HG03521 (cell line): Measurements from ENCODE around the gene ATAD5.
A peak's percentile ranks its signal among the peaks of the same experiment; 100 is the strongest.
"Not testable (repeated sequence)": the region's sequence is repeated elsewhere in the genome, so short reads cannot be mapped to it uniquely, and the experiment has no call there.

ENCODE experiments used
- ATAC-seq: cut with Tn5 transposase; IDR thresholded peaks from one replicate; pipeline ENCODE4 v1.9.1; 2021; ENCODE audit warnings: mild to moderate bottlenecking, moderate library complexity; ENCODE audit not compliant: unreplicated experiment

ATAD5 gene, protein sequence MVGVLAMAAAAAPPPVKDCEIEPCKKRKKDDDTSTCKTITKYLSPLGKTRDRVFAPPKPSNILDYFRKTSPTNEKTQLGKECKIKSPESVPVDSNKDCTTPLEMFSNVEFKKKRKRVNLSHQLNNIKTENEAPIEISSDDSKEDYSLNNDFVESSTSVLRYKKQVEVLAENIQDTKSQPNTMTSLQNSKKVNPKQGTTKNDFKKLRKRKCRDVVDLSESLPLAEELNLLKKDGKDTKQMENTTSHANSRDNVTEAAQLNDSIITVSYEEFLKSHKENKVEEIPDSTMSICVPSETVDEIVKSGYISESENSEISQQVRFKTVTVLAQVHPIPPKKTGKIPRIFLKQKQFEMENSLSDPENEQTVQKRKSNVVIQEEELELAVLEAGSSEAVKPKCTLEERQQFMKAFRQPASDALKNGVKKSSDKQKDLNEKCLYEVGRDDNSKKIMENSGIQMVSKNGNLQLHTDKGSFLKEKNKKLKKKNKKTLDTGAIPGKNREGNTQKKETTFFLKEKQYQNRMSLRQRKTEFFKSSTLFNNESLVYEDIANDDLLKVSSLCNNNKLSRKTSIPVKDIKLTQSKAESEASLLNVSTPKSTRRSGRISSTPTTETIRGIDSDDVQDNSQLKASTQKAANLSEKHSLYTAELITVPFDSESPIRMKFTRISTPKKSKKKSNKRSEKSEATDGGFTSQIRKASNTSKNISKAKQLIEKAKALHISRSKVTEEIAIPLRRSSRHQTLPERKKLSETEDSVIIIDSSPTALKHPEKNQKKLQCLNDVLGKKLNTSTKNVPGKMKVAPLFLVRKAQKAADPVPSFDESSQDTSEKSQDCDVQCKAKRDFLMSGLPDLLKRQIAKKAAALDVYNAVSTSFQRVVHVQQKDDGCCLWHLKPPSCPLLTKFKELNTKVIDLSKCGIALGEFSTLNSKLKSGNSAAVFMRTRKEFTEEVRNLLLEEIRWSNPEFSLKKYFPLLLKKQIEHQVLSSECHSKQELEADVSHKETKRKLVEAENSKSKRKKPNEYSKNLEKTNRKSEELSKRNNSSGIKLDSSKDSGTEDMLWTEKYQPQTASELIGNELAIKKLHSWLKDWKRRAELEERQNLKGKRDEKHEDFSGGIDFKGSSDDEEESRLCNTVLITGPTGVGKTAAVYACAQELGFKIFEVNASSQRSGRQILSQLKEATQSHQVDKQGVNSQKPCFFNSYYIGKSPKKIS (N-terminal part only)

DNA sequence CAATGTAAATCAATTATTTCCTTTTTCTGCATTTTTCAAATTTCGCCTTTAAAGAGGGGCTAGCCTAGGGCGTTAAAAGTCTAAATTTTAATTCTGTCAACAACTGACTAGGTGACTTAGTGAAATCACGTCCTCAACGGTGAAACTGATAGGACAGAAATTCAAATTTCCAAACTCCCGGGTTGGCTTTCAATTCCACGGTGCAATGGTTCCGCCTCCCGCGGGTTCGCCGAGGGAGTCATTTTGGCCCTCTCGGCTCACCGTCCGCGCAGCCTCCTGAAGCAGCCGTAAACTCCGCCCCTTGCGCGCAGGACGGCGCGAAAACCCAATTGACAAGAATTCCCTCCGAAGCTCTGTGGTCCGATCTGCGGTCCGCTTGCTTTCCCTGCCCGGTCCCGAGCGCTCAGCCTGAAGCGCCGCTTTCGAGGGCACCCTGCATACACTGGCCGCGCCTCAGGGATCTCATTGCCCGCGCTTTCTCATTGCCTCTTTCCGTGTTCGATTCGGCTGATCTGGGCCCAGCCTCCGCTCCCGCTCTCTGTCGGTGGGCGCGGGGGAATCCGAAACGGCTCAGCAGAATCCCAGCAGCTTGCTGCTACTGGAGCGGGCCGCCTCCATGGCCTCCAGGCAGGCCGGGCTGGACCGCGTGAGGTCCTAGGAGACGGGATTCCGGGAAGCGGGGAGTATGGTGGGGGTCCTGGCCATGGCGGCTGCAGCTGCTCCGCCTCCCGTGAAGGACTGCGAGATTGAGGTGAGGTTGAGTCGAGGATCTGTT, at the start of gene ATAD5:
Gene ATAD5 (plus strand): TSS at position 304 of the 775 bp plus-strand sequence. CDS start 382 bp downstream, at position 686.
- peak; percentile 67 for ATAC-seq

- ATAC-seq: no peak
Observed at GRCh38 chr17:30782206-30782605, 49.6 kb upstream of the ATAD5 start.

GRCh38 chr17:30788918-30789317, 42.8 kb upstream of the ATAD5 start:
- ATAC-seq: no peak

GRCh38 chr17:30790279-30790678, 41.5 kb upstream of the ATAD5 start:
- no peak for ATAC-seq

DNA sequence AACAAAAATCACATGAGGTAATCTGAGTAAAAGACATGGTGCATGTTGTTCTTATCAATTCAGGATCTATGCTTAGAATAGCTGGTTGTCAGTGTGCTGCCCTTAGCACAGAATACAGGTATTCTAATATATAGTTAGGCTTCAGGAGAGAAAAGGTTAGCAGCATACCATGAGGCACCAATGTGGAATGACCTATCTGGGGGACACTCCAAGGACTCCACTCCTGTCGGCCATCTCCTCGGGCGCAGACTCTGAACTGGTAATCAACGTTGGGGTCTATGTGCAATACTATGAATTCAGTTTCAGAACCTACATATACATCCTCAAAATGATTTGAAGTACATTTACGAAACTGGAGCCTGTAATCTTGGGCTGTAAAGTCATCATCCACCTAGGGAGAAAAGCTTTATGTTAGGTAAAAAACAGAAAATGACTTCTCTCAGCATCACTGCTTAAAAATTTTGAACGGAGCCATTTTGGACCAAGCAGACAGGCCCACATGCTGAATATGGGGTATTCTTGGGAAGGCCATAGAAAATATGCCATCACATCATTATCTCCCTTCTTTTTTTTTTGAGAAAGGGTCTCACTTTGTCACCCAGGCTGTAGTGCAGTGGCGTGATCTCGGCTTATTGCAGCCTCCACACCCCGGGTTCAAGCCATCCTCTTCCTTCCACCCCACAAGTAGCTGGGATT, 38.3 kb upstream of the ATAD5 start:
- ATAC-seq: no peak

DNA sequence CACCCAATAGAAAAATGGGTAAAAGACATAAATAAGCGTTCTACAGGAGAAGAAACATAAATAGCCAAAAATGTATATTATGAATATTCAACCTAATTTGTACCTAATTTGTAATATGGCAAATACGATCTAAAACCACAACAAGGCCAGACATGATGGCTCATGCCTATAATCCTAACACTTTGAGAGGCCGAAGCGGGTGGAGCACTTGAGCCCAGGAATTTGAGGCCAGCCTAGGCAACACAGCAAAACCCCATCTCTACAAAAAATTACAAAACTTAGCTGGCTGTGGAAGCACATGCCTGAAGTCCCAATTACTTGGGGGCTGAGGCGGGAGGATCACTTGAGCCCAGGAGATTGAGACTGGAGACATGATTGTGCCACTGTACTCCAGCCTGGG, 37.4 kb upstream of the ATAD5 start:
- no peak for ATAC-seq

DNA sequence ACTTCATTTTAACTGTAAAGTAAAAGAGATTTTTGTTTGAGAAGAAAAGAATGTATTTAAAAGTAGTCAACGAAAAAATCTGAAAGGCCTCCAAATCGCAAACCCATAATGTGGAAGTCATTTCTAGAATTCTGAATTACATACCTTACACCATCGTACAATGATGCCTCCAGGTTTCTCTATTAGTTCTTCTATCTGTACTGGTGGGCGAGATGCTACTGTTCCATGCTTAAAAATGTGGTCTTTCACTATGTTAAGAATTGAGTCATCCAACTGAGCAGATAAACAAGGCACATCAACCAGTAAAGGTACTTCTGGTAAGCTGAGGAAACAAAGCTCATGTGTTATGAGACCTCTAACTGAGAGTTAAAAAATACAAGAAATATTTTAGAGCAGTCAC, 35.8 kb upstream of the ATAD5 start:
- ATAC-seq: no peak

- ATAC-seq: no peak
Observed at GRCh38 chr17:30801671-30802070, 30.1 kb upstream of the ATAD5 start.

DNA sequence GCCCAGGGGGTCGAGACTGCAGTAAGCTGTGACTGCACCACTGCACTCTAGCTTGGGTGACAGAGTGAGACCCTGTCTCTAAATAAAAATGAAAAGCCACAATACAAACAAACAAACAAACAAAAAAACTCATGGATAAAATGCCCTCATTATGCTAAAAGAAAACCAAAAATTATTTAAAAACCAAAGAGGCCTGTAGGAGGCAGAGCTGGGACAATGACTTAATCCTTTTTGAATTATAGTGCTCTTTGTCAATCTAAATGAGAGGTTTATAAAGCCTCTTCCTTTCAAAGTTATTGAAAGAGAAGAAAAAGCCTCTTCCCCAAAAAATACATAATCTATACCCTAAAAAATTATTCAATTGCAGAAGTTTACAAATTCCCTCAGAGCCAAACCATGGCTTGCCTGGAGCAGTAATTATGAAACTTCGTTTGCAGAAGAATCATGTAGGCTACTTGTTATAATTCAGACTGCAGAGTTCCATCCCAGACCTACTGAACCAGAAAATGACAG, 25.8 kb upstream of the ATAD5 start:
- ATAC-seq: no peak

DNA sequence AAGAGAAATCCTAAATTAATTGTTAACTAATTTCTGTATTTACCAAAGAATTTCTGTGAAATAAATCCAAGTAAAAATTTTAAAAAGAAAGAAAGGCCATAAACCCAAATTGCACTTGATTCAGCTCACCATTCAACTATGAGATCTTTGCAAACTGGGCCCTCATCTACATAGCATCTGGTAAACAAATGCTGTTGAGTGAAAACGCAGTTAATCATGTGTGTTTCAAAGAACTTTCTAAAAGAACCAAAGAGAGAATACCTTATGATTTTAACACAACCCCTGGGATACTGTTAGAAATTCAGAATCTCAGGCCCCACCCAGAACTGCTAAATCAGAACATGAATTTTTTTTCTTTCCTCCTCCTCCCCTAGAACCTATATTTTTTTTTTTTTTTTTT, 23.9 kb upstream of the ATAD5 start:
- no peak for ATAC-seq

- peak; percentile 71 for ATAC-seq
Observed at GRCh38 chr17:30808785-30809286, 22.9 kb upstream of the ATAD5 start.

DNA sequence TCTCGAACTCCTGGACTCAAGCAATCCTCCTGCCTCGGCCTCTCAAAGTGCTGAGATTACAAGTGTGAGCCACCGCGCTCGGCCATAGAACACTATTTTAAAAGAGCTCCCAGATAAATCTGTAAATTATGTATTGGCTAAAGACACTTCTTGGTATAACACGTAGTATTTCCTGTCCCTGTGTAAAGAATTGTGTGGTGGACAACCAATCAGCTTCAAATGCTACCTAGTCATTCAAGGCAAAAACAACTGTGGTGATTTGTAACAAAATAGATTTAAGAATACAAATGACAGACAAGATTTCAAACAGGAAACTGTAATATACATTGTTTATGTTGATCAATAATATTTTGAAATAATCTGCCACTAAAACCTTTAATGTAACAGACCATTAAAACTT, 21.9 kb upstream of the ATAD5 start:
- ATAC-seq: no peak

DNA sequence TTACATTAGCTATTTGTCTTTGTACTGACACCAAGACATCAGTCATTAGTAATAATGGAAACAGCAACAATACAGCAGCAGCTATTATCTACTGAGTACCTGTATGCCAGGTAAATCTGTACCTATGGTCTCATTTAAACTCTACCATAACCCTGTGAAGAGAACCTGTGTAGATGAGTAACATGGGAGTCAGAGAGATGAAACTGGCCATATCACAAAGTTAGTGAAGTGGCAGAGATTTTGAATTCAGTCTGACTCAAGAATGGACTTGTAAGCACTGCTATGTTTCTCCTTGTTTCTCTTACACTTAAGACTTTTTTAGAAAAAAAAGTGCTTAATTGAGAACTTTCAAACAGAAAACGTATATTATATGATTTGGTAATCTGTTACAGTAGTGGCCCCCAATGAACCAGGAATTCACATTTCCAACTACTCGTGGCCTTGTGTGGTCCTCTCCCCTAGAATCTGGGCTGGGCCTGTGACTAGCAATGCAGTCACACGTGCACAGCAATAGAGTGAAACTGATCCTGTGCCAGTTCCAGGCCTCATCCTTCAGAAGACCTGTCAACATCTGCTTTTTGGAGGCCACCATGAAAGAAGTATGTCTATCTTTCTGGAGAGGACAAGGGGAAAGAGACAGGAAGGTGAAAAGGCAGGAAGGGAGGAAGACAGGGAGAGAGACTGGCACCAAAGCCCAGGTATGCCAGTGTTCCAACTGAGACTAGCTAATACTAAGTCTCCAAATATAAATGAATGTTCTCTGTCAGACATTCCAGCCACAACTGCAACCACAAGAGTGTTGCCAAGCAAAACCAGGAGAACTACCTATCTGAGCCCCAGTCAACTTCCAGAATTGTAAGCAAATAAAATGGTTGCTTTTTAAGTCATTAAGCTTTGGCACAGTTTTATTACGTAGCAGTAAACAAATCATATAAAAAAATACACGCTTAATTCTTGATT, 19.3 kb upstream of the ATAD5 start:
- no peak for ATAC-seq

GRCh38 chr17:30814236-30814635, 17.5 kb upstream of the ATAD5 start:
- ATAC-seq: not testable (repeated sequence)

DNA sequence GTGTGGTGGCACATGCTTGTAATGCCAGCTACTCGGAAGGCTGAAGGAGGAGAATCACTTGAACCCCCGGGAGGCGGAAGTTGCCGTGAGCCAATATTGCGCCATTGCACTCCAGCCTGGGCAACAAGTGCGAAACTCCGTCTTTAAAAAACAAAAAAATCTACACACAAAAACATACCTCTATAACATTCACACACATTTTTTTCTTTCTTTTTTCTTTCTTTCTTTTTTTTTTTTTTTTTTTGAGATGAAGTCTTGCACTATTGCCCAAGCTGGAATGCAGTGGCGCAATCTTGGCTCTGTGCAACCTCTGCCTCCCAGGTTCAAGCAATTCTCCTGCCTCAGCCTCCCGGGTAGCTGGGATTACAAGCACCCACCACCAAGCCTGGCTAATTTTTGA, 16.9 kb upstream of the ATAD5 start:
- not testable (repeated sequence) for ATAC-seq

GRCh38 chr17:30816165-30816564, 15.6 kb upstream of the ATAD5 start:
- ATAC-seq: no peak

GRCh38 chr17:30819971-30820705, 11.6 kb upstream of the ATAD5 start:
- no peak for ATAC-seq
